Activated effector memory CD4-positive, alpha-beta T cell treated with anti-CD3 and anti-CD28 coated beads, Interleukin-2, amount 50 U/mL, for 16 hours (primary cell): Measurements from ENCODE around the gene ITGB4.
"Not testable (repeated sequence)": the region's sequence is repeated elsewhere in the genome, so short reads cannot be mapped to it uniquely, and the experiment has no call there.

ENCODE experiments used
- DNase-seq: peaks from one replicate; pipeline ENCODE4 v3.0.0-alpha.2; 2020

The ITGB4 gene

GRCh38 chr17:75773808-75774470, 52.7 kb downstream of the ITGB4 start:
- DNase-seq: peak; percentile 66

DNA sequence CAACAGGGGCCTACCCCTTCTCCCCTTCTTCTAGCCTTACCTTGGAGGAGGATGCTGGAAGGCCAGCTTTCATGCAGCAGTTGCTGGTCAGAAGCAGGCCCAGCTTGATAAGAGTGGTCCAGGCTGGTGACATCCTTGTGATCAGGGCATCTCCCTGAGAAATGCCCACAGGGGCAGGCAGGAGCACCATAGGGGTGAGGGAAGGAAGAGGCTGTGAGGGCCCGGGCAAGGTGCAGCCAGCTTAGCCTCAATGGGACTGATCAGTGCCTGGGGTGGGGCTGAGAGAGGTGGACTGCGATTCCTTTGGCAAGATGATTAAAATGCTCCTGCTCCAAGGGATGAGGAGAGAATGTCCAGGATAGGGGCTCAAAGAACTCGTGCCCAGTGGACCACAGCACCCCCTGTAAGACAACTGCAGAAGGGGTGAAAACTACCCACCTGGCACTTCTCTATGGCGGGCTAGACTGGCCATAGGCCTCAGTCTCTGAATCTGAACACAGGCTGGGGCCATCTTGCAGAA, 53.3 kb downstream of the ITGB4 start:
- DNase-seq: peak; percentile 69

- peak; percentile 70 for DNase-seq
Measured at GRCh38 chr17:75774991-75775668, 53.9 kb downstream of the ITGB4 start.

DNA sequence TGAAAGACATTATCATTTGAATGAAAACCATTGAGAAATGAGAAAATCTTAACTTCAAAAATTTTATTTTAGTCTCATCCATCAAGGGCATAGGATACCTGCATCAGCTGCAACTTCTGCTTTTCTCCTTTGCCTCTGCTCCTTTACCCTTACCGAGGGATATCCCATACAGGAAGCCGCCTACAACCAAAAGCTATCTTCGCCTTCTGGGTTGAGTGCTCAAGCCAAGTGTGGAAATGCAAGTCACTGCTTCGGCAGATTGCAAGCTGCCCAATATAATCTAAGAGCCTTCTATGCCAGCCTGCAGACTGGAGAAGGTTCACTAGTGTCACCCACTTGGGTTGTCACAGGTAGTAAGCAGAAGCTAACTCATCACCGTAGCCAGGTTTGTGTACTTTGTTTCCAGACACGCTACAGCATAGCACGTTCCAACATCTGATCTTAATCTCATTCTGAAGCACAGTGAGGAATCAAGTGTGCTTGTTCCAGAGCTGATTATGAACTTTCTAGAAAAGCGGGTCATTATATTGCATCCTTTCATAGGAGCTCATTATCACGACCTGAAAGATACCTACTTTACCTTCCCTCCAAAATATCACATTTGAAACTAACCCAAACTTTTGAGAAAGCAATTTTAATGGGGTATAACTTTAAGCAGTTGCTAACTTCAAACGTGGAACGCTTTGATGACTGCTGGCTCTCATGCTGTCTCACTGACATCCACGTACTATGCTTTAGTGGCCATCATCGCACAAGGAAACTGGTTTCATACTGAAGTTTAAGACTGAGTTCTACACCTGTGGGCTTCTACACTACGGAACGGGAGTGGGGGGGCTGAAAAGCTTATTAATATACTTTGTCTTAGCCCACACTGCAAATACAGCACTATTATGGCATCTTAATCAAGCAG, 55.4 kb downstream of the ITGB4 start:
- peak; percentile 67 for DNase-seq

GRCh38 chr17:75777296-75777922, 56.1 kb downstream of the ITGB4 start:
- no peak for DNase-seq

DNA sequence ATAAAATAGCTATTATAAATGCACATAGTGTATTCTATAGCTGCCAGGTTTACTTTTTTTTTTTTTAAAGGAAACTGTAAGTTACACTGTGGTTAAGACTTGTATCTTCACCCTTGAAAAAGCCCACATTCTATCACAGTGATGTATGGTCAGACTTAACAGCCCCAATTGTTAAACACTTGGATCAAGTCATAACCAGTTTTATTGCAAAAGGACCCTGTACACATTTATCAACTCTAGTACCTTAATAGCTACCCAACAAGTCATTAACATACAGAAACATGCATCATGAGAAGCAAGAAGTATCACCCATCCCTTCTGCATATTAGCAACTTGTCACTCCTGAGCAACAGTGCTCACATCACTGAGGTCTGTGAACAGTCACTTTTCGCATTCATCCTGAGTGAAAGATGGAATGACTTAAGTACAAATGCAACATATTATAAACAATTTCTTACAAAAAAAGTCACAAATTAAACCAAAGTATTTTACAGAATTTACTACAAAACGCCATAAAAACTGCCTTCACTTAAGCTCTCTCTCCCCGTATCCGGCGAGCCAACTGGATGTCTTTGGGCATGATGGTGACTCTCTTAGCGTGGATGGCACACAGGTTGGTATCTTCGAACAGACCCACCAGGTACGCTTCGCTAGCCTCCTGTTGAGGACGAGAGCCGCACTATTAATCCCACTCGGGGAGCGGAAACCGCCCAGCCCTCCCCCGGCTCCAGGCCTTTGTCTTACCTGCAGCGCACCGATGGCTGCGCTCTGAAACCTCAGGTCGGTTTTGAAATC, 57.0 kb downstream of the ITGB4 start:
- not testable (repeated sequence) for DNase-seq

DNA sequence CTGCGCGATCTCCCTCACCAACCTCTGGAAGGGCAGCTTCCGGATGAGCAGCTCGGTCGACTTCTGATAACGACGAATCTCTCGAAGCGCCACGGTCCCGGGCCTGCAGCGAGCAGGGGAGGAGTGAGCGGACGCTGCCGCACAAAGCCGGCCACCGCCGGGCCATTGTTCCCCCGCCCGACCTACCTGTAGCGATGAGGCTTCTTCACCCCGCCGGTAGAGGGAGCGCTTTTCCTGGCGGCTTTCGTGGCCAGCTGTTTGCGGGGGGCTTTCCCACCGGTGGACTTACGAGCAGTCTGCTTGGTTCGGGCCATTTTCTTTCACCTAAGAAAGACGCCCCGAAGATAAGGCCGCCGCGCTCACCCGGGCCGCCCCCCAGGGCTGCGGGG, 57.6 kb downstream of the ITGB4 start:
- DNase-seq: no peak

DNA sequence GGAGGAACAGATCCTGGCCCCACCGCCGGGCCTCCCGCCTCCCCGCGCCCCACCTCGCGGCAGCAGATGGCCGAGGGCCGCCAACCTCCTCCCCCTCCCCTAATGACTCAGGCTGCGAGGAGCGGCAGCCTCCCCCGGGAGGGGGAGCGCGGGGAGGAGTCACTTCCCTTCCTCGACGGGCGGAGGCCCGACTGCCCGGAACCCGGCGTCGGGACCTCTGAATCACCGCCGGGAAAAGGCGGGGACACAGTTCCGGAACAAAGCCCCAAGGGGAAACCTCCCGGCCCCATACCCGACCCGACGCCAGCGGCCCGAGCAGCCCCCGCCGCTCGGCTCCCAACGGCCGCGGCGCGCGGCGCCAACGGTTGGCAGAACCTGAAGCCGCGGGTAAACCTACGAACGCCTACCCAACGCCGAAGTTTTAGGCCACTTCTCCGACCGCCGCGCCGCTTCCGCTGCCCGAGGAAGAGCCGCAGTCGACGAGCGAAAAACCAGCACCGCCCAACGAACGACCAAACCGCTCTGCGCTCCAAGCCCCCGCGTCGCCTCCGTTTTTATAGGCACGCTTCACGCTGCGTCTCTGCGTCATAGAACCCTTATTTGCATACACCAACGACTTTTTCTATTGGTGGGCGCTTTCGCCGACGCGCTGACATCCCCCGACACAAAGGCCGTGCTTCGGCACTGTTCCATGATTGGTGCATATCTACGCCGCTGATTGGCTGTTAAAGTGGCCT, 58.2 kb downstream of the ITGB4 start:
- DNase-seq: peak; percentile 96

DNA sequence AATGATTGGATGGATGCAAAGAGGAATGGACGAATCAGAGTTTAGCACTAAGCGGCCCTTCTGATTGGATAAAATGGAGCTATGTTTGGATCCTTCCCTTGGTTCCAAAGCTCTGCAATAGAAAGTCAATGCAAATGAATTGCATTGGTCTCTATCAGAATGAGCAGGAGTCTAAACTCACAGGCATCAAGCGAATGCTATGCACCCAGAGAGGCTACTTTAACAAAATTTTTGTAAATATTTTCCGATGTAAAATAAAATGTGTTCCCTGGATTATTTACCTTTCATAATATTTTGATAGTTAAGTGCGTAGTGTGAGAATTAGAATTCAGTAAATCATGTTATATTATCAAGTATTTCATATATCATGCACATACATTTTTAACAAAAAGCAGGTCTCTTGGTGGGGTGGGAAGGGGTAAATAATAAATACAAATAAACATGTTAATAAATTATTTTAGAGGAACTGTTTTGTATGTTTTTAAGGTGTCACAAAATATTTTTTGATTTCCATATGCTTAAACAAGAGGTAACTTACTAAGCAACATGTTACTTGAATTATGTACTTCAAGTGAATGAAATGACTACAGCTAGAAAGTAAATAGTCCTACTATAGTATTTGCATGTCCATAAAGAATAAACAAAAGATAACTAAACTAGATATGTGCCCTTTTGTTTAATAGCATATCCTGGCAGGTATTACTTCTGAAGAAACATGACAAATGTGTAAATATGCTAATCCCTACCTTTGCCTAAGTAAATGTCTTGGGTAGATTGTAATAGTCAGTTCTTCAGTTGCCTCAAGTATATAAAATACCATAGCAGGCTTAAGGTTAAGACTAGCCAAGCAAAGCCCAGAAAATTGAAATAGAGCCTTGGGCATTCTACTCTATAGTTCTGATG, 59.0 kb downstream of the ITGB4 start:
- DNase-seq: no peak

DNA sequence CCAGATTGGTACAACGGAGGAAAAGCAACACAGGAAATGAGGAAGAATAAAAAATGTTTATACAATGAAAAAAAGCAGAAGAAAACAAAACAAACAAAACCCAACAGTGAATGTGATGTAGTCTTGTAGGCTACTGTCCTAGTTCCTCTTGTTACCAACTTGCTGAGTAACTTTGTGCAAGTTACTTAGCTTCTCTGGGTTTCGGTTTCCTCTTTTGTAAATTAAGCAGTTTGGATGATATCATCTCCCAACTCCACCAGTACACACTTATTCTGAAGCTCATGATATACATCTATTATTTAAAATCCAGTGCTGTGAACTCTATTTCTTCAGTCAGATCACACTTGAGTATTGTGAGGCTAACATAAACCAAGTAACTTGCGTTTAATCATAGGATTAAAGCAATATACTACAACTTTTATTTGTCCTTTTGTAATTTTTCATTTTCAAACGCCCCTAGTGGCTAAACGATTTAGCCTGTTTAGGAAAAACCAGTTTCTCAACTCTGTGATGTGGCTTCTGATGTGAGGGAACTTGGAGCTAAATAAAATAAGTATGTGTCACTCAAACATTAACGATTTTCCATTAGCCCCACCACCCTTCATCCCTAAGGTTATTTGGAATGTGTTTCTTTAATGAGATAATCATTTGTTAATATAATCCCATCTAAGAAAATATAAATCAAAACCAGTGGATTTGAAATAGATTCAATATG, 62.0 kb downstream of the ITGB4 start:
- no peak for DNase-seq

DNA sequence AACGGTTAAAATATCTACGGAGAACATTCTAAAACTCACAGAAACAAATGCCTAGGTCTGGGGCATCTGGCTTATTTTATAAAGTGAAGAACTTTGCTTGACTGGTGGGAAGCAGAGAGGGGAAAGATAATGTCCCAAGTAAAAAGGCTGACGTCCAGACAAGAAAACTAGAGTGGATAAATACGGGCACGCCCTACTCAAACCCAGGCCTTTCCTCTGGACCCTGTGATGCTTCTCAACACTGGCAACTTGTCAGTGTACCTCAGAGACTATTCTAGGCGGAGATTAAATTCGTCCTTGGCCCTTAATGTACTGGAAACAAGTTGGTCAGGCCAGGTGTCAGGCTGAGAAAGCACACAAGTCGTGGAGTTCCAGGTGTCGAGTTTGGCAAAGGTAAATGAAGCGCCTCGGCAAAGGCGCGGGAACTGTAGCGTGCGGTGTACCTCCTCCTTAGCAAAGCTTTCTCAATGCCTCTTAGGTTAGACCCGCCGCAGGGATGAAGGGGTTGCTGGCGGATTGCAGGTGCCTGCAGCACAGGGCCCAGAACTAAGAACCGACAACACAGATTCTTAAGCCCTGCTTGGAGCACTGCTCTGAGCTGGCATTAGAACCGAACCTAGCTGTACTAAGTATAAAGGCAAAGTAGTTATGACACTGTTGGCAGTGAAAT, 62.7 kb downstream of the ITGB4 start:
- peak; percentile 78 for DNase-seq

GRCh38 chr17:75784473-75785015, 63.3 kb downstream of the ITGB4 start, which contains the start of gene UNK:
Gene UNK (plus strand): TSS chr17:75784806. CDS start chr17:75784881, 75 bp downstream.
- DNase-seq: peak; percentile 98

DNA sequence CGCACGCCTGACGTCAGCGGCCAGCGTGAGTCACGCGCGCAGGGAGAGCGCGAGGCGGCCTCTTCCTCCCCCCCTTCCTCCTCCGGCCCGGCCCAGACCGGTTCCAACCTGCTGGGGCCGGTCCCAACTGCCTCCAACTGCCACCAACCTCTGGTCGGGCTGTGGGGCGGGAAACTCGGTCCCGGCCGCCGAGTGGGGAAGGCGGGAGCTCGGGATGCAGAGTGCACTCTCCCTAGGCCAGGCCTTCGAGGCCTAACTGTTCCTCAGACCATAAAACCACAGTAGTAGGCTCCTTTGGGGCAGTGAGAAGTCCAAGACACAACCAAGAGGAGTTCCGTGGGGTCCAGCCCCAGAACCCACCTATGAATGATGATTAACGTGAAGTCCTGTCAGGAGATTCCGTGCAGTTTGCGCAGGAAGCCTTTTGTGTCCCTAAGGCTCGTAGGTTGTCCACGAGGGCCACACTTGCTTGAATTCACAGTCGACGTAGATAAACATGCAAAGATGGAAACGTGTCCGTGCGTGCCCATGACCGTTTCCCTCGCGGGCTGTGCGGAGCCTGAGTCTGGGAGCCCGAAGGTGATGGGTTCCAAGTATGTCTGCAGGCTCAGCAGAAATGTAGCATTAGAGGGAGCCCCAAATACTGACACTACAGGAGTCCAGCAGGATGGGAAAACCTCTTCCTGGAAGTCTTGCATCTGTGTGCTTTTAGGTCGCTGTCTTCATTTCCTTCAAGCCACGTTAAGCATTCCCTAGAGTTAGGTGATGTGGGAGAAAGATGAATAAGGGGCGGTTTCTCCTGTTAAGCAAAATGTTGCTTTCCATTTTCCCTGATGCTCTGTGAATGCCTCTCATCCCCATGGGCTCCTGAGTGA, 64.0 kb downstream of the ITGB4 start:
- peak; percentile 97 for DNase-seq

DNA sequence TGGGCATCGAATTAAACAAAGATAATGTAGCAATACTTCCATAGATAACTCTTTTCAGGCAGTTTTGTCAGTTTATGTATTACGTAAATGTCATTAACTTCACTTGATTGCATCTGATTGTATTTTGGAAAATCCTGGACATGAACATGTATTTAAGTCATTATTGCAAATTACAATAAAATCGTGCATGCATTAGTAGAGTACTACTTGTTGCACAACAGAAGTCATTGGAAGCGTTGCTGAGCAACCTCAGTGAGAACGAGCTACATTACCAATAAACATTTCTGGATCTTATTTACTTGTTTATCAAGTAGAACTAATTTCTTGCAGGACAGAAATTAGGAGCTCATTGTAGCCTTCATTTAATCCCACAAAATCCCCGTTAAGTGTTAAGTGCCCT, 70.0 kb downstream of the ITGB4 start:
- no peak for DNase-seq

- DNase-seq: no peak
Measured at GRCh38 chr17:75793460-75793859, 72.2 kb downstream of the ITGB4 start.

- peak; percentile 28 for DNase-seq
Measured at GRCh38 chr17:75795820-75796607, 74.8 kb downstream of the ITGB4 start.

GRCh38 chr17:75799402-75799801, 78.1 kb downstream of the ITGB4 start:
- peak; percentile 34 for DNase-seq
